HepG2 (cell line): Measurements from ENCODE around the gene PTPN2. TPM values are rescaled to one million over a fixed set of nuclear protein-coding genes. Genes with fewer than 3 reads are reported as not detected.

Experiments used
- ATAC-seq: fragments of 200-7000 bp; cut with Tn5 transposase; 3 replicates; pipeline ENCODE4 v1.9.1; 2020; ENCODE audit warnings: mild to moderate bottlenecking, moderate library complexity
- BruUV-seq: library from RNA; stranded (reverse); fragments of 400-500 nt; replicated peaks from 2 replicates; lab custom pipeline; 2021; lab: Mats Ljungman, UMichigan
- CTCF ChIA-PET: fragments of 300-600 bp; formaldehyde crosslinking; extraction: SDS; loops from one replicate; lab custom pipeline; 2021; ENCODE audit warnings: low total read pairs, inconsistent platforms, low intra/inter-chr PET ratio; lab: Yijun Ruan, JAX
- POLR2A ChIA-PET: fragments of 350-600 bp; sonication (Branson Sonifier 250); formaldehyde crosslinking; loops from one replicate; lab custom pipeline; 2020; ENCODE audit warnings: antibody characterized with exemption, inconsistent platforms; lab: Yijun Ruan, JAX
- DNase-seq: peaks from one replicate; pipeline ENCODE4 v3.0.0-alpha.2; 2015; ENCODE audit warnings: low spot score
- FAIRE-seq: peaks from 3 replicates; lab custom pipeline; 2011; peaks lifted over from hg19 to GRCh38; lab: Jason Lieb, UNC
- H2AFZ ChIP-seq: one replicate; pipeline ENCODE4 v1.6.1; 2011; ENCODE audit warnings: low read length, inconsistent platforms
- H3K27ac ChIP-seq: fragments of 300-600 bp; 3 replicates; pipeline ENCODE4 v1.8.0; 2011; ENCODE audit warnings: mixed run types, mild to moderate bottlenecking, mixed read lengths, low read length, inconsistent platforms; ENCODE audit not compliant: insufficient read depth; ENCODE audit errors: extremely low read length
- H3K27me3 ChIP-seq, 2 experiments: fragments of 200-600 bp in 1 of 2; 2 replicates in 1 of 2; 3 replicates in 1 of 2; pipeline versions ENCODE4 v1.6.0 to v1.8.0; 2011; ENCODE audit warnings: low read length in 2 of 2, mild to moderate bottlenecking in 2 of 2, moderate library complexity in 2 of 2, inconsistent platforms in 1 of 2; ENCODE audit not compliant: insufficient read depth in 2 of 2, control insufficient read depth in 1 of 2
- H3K36me3 ChIP-seq, 2 experiments: fragments of 200-600 bp in 1 of 2; replicated peaks in 1 of 2; 2 replicates in 1 of 2; 3 replicates in 1 of 2; pipeline versions ENCODE4 v1.5.1 to v1.8.0; 2011; ENCODE audit warnings: low read length in 2 of 2, inconsistent platforms in 1 of 2; ENCODE audit not compliant: insufficient read depth in 2 of 2, control insufficient read depth in 1 of 2
- H3K4me1 ChIP-seq: 2 replicates; pipeline ENCODE4 v1.5.1; 2012; ENCODE audit warnings: low read length, inconsistent platforms; ENCODE audit not compliant: insufficient read depth
- H3K4me2 ChIP-seq: 2 replicates; pipeline ENCODE4 v1.6.0; 2011; ENCODE audit warnings: low read depth, low read length, inconsistent platforms
- H3K4me3 ChIP-seq, 3 experiments: fragments of 200-600 bp in 1 of 3; sonication (generic), shearing (Covaris generic) in 1 of 3; replicated peaks in 1 of 3; 2 replicates each; pipeline ENCODE4 v1.5.1; 2011 to 2016; ENCODE audit warnings: low read length in 3 of 3, inconsistent platforms in 2 of 3, low read depth in 2 of 3, mild to moderate bottlenecking in 2 of 3, control low read depth in 1 of 3, mixed read lengths in 1 of 3; ENCODE audit not compliant: insufficient read depth in 1 of 3
- H3K79me2 ChIP-seq: one replicate; pipeline ENCODE4 v1.6.1; 2011; ENCODE audit warnings: low read length, inconsistent platforms; ENCODE audit not compliant: insufficient read depth
- H3K9ac ChIP-seq: 2 replicates; pipeline ENCODE4 v1.6.0; 2011; ENCODE audit warnings: mild to moderate bottlenecking, low read depth, low read length, inconsistent platforms; ENCODE audit not compliant: insufficient read depth
- H3K9me3 ChIP-seq: 2 replicates; pipeline ENCODE4 v1.5.1; 2012; ENCODE audit warnings: mild to moderate bottlenecking, low read length
- H4K20me1 ChIP-seq: 2 replicates; pipeline ENCODE4 v1.6.0; 2011; ENCODE audit warnings: inconsistent platforms, mild to moderate bottlenecking, low read length, moderate library complexity; ENCODE audit not compliant: insufficient read depth
- BATF2 ChIP-seq: sonication (generic); formaldehyde crosslinking; IDR thresholded peaks from 2 replicates; pipeline ENCODE4 v1.8.0; 2022; ENCODE audit warnings: mild to moderate bottlenecking, missing genetic modification reagents, moderate library complexity
- NFYC ChIP-seq: IDR thresholded peaks from 2 replicates; pipeline ENCODE4 v1.6.1; 2016; ENCODE audit warnings: missing genetic modification reagents, missing compliant biosample characterization
- PRMT3 ChIP-seq: sonication (generic); formaldehyde crosslinking; IDR thresholded peaks from 2 replicates; pipeline ENCODE4 v1.8.1; 2022; ENCODE audit warnings: low read depth, mild to moderate bottlenecking, moderate library complexity, missing genetic modification reagents, borderline replicate concordance
- RFX1 ChIP-seq: fragments of 450-650 bp; IDR thresholded peaks from 2 replicates; pipeline ENCODE4 v1.6.1; 2017
- SKIL ChIP-seq: sonication (generic); formaldehyde crosslinking; IDR thresholded peaks from 2 replicates; pipeline ENCODE4 v1.8.0; 2022; ENCODE audit warnings: missing genetic modification reagents, mild to moderate bottlenecking, moderate library complexity, borderline replicate concordance
- ZC3H13 ChIP-seq: sonication (generic); formaldehyde crosslinking; IDR thresholded peaks from 2 replicates; pipeline ENCODE4 v1.8.1; 2023; ENCODE audit warnings: mild to moderate bottlenecking, missing genetic modification reagents, moderate library complexity
- ZNF337 ChIP-seq: sonication (generic); formaldehyde crosslinking; IDR thresholded peaks from 2 replicates; pipeline ENCODE4 v1.5.1; 2020; ENCODE audit warnings: missing genetic modification reagents, low read depth, mild to moderate bottlenecking, borderline replicate concordance
- WGBS: methylation state at CpG from one replicate; pipeline ENCODE4 v1.1.6; 2017; ENCODE audit warnings: low lambda C conversion rate; 5-methylcytosine and 5-hydroxymethylcytosine counted together
- in situ Hi-C: cut with HindIII; loops from 2 replicates; pipeline ENCODE4 v1.10.0; 2017; ENCODE audit warnings: low pct_unique_long_range_greater_than_20kb; ENCODE audit not compliant: extremely low pct_ligation_motif_present
- intact Hi-C: fragments of 100-400 bp; cut with micrococcal nuclease; formaldehyde crosslinking; loops from one replicate; pipeline ENCODE4 v1.10.0; 2022; ENCODE audit not compliant: unreplicated experiment
- polyA plus RNA-seq, 8 experiments: library from polyadenylated mRNA; depleted of rRNA in 3 of 8; stranded (reverse) in 7 of 8; unstranded in 1 of 8; fragments of >200 nt; fragmentation: Illumina TruSeq in 4 of 8; extraction: Trizol in 4 of 8; gene quantifications; 2 replicates each; pipeline versions ENCODE4 v1.2.1 to v1.2.3, GENCODE V29; 2011 to 2016; ENCODE audit warnings: low read depth in 4 of 8, missing spikeins in 1 of 8, mixed read lengths in 1 of 8; ENCODE audit not compliant: insufficient read depth in 1 of 8
- total RNA-seq, 5 experiments: library from RNA; depleted of rRNA; stranded (reverse); fragments of >200 nt; fragmentation: Illumina TruSeq; extraction: Trizol; gene quantifications; 2 replicates each; pipeline ENCODE4 v1.2.3, GENCODE V29; 2016; ENCODE audit warnings: low read depth in 1 of 5

The PTPN2 gene
- total and polyA plus RNA-seq, 2 of the 13 experiments (the other 11 are each of a cell fraction or from before 2014, with no cell fraction given), result 24.9 to 41.5 TPM

DNA sequence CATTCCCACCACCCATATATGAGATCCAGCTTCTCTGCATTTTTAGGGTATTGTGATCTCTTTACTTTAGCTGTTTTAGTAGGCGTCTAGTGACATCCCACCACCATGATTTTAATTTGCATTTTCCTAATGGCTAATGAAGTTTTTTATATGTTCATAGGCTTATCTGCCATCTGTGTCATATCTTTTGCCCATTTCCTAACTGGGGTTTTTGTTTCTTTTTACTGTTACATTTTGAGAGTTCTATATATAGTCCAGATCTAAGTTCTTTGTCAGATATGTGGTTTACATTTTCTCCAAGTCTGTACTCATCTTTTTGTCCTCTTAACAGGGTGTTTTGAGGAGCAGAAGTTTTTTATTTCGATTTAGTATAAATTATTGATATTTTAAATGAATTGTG lies 39.6 kb downstream of the PTPN2 start (continued):
- TF ChIP-seq BATF2 (CRISPR knock-in tag) (no peak), SKIL (CRISPR knock-in tag) (no peak), NFYC (no peak)

- intact Hi-C loops (no loop called here), in situ Hi-C loops (no loop called here)
- H3K4me2 ChIP-seq, result no peak overlapping the region
- H4K20me1 ChIP-seq, result no peaks in the 10 kb centered on the region
- DNase-seq, result no peak
- H3K9me3 ChIP-seq, result no peaks in the 10 kb centered on the region
- peaks cover 13% of the 10 kb centered on the region for H3K79me2 ChIP-seq
- H3K36me3 ChIP-seq, result peaks cover 5 to 6% of the 10 kb centered on the region in 2 experiments; a peak in 2 of 5 replicates
- WGBS, result 94% methylated on average over 12 of the region's 12 CpGs
- no peak for TF ChIP-seq RFX1
- TF ChIP-seq PRMT3 (CRISPR knock-in tag), result no peak
- TF ChIP-seq ZC3H13, result no peak
- TF ChIP-seq ZNF337 (CRISPR knock-in tag), result no peak
- H3K4me1 ChIP-seq, result peaks cover 9% of the 10 kb centered on the region
- ATAC-seq, result no peak
- no peak overlapping the region for H3K4me3 ChIP-seq
- no peak for FAIRE-seq
- CTCF ChIA-PET, result no interaction called here
- no peak overlapping the region for H3K9ac ChIP-seq
- BruUV-seq, result no TSS peak
- no peak overlapping the region for H3K27ac ChIP-seq
- H2AFZ ChIP-seq, result no peak overlapping the region
- POLR2A ChIA-PET, result interaction anchor here (1.4 kb wide), 1 partner anchor 40 kb away, joined by 4 read pairs; no protein-coding TSS in a partner anchor
- no peaks in the 10 kb centered on the region for H3K27me3 ChIP-seq
These were observed 40.4 kb downstream of the PTPN2 start for GRCh38 chr18:12843420-12844350.
